Measurements from ENCODE around the gene IFT172.
"Not testable (repeated sequence)": the region's sequence is repeated elsewhere in the genome, so short reads cannot be mapped to it uniquely, and the experiment has no call there.

IFT172 gene

GRCh38 chr2:27489498-27490397, at the start of gene IFT172:
TSS of gene IFT172 (minus strand) at chr2:27489743. CDS start at chr2:27489653, 90 bp downstream.
- FAIRE-seq, result peak; percentile 94

GRCh38 chr2:27538839-27539450, 49.4 kb upstream of the IFT172 start:
- not testable (repeated sequence) for FAIRE-seq

- no peak for FAIRE-seq
Measured at GRCh38 chr2:27537287-27537686, 47.7 kb upstream of the IFT172 start.

- FAIRE-seq, result no peak
Measured at GRCh38 chr2:27531983-27532382, 42.4 kb upstream of the IFT172 start.

GRCh38 chr2:27527182-27527581, 37.6 kb upstream of the IFT172 start:
- no peak for FAIRE-seq

- no peak for FAIRE-seq
Measured at GRCh38 chr2:27522400-27522945, 32.9 kb upstream of the IFT172 start.

GRCh38 chr2:27520316-27520715, 30.8 kb upstream of the IFT172 start:
- no peak for FAIRE-seq

GRCh38 chr2:27518782-27519113, 29.2 kb upstream of the IFT172 start:
- no peak for FAIRE-seq

- no peak for FAIRE-seq
Measured at GRCh38 chr2:27518113-27518781, 28.7 kb upstream of the IFT172 start.

GRCh38 chr2:27509326-27509725, 19.8 kb upstream of the IFT172 start:
- FAIRE-seq, result no peak

GRCh38 chr2:27507293-27507692, 17.8 kb upstream of the IFT172 start:
- no peak for FAIRE-seq

- FAIRE-seq, result no peak
Measured at GRCh38 chr2:27506587-27506986, 17.0 kb upstream of the IFT172 start.

GRCh38 chr2:27502142-27502541, 12.6 kb upstream of the IFT172 start:
- FAIRE-seq, result no peak

- no peak for FAIRE-seq
Measured at GRCh38 chr2:27501042-27501441, 11.5 kb upstream of the IFT172 start.

GRCh38 chr2:27498975-27499374, 9.4 kb upstream of the IFT172 start:
- no peak for FAIRE-seq

- FAIRE-seq, result no peak
Measured at GRCh38 chr2:27497288-27497627, 7.7 kb upstream of the IFT172 start.

- FAIRE-seq, result no peak
Measured at GRCh38 chr2:27496357-27497287, 7.1 kb upstream of the IFT172 start, which contains the start of gene GCKR. TSS of gene GCKR (plus strand) at chr2:27496839. CDS start at chr2:27496905, 66 bp downstream.

GRCh38 chr2:27495840-27496356, 6.4 kb upstream of the IFT172 start:
- no peak for FAIRE-seq

GRCh38 chr2:27494944-27495554, 5.5 kb upstream of the IFT172 start, which contains the start of gene FNDC4:
TSS of gene FNDC4 (minus strand) at chr2:27495200. CDS start at chr2:27494679, 521 bp downstream.
- FAIRE-seq, result no peak

- no peak for FAIRE-seq
Measured at GRCh38 chr2:27494284-27494943, 4.9 kb upstream of the IFT172 start.

- no peak for FAIRE-seq
Measured at GRCh38 chr2:27493948-27494283, 4.4 kb upstream of the IFT172 start.
